HL-60 (cell line): ENCODE results near the gene PSMD12.
"Not testable (repeated sequence)": the region's sequence is repeated elsewhere in the genome, so short reads cannot be mapped to it uniquely, and the experiment has no call there.

ENCODE experiments used
- DNase-seq, 2 experiments: peaks; one replicate each; pipeline ENCODE4 v3.0.0-alpha.2; 2010 to 2020; ENCODE audit warnings: low read depth in 1 of 2, low spot score in 1 of 2
- H3K27ac ChIP-seq: fragments of 250-450 bp; sonication (Bioruptor Pico); replicated peaks from 2 replicates; pipeline ENCODE4 v1.5.1; 2020; ENCODE audit warnings: mild to moderate bottlenecking, moderate library complexity
- H3K27me3 ChIP-seq: fragments of 250-450 bp; sonication (Bioruptor Pico); 2 replicates; pipeline ENCODE4 v1.5.1; 2021; ENCODE audit warnings: mild to moderate bottlenecking, moderate library complexity; ENCODE audit not compliant: insufficient read depth, poor library complexity, severe bottlenecking
- H3K4me3 ChIP-seq: replicated peaks from 2 replicates; pipeline ENCODE4 v1.5.1; 2011; ENCODE audit warnings: mild to moderate bottlenecking, control low read depth, low read length; ENCODE audit not compliant: insufficient read depth
- GABPA ChIP-seq: IDR thresholded peaks from 2 replicates; pipeline ENCODE4 v1.6.1; 2012; ENCODE audit warnings: low read depth
- POLR2AphosphoS5 ChIP-seq: IDR thresholded peaks from 2 replicates; pipeline ENCODE4 v1.6.1; 2012; ENCODE audit warnings: low read depth
- SPI1 ChIP-seq: IDR thresholded peaks from 2 replicates; pipeline ENCODE4 v1.6.1; 2012; ENCODE audit warnings: low read depth, mild to moderate bottlenecking, borderline replicate concordance
- TF ChIP-seq, protein P1 (sequence below): IDR thresholded peaks from 2 replicates; pipeline ENCODE4 v1.6.1; 2012; ENCODE audit warnings: low read depth; ENCODE audit not compliant: insufficient replicate concordance
- TF ChIP-seq, protein P2 (sequence below): IDR thresholded peaks from one replicate; pipeline ENCODE4 v1.5.1; 2011; ENCODE audit warnings: low read length, control low read depth, inconsistent platforms; ENCODE audit not compliant: insufficient read depth

The PSMD12 gene

DNA sequence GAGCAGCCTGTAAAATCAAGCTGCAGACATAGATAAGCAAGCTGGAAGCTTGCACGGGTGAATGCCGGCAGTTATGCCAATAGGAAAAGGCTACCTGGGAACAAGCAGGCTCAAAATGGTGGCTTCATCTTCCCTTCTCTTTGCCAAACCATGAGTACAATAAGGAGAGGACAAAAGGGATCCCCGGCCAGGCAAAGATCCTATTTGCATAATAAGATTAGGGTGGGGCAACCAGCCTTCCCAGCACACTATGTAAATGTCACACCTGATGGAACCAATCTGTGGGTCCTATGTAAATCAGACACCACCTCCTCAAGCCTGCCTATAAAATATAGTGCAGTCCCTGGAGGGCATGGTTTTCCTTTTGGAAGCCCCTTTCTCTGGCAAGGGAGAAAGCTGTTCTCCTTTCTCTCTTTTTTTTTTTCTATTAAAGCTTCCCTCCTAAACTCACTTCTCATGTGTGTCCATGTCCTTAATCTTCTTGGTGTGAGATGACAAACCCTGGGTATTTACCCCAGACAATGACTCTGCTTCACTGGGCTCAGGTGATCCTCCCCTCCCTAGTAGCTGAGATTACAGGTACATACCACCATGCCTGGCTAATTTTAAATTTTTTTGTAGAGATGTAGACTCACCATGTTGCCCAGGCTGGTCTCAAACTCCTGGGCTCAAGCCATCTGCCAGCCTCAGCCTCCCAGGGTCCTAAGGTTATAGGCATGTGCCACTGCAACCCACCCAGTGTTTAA lies 44.2 kb downstream of the PSMD12 start:
- H3K4me3 ChIP-seq = no peak overlapping the region
- TF ChIP-seq GABPA (no peak), SPI1 (no peak), POLR2AphosphoS5 (no peak)
- TF ChIP-seq, protein P1, sequence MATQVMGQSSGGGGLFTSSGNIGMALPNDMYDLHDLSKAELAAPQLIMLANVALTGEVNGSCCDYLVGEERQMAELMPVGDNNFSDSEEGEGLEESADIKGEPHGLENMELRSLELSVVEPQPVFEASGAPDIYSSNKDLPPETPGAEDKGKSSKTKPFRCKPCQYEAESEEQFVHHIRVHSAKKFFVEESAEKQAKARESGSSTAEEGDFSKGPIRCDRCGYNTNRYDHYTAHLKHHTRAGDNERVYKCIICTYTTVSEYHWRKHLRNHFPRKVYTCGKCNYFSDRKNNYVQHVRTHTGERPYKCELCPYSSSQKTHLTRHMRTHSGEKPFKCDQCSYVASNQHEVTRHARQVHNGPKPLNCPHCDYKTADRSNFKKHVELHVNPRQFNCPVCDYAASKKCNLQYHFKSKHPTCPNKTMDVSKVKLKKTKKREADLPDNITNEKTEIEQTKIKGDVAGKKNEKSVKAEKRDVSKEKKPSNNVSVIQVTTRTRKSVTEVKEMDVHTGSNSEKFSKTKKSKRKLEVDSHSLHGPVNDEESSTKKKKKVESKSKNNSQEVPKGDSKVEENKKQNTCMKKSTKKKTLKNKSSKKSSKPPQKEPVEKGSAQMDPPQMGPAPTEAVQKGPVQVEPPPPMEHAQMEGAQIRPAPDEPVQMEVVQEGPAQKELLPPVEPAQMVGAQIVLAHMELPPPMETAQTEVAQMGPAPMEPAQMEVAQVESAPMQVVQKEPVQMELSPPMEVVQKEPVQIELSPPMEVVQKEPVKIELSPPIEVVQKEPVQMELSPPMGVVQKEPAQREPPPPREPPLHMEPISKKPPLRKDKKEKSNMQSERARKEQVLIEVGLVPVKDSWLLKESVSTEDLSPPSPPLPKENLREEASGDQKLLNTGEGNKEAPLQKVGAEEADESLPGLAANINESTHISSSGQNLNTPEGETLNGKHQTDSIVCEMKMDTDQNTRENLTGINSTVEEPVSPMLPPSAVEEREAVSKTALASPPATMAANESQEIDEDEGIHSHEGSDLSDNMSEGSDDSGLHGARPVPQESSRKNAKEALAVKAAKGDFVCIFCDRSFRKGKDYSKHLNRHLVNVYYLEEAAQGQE = no peak
- TF ChIP-seq, protein P2, sequence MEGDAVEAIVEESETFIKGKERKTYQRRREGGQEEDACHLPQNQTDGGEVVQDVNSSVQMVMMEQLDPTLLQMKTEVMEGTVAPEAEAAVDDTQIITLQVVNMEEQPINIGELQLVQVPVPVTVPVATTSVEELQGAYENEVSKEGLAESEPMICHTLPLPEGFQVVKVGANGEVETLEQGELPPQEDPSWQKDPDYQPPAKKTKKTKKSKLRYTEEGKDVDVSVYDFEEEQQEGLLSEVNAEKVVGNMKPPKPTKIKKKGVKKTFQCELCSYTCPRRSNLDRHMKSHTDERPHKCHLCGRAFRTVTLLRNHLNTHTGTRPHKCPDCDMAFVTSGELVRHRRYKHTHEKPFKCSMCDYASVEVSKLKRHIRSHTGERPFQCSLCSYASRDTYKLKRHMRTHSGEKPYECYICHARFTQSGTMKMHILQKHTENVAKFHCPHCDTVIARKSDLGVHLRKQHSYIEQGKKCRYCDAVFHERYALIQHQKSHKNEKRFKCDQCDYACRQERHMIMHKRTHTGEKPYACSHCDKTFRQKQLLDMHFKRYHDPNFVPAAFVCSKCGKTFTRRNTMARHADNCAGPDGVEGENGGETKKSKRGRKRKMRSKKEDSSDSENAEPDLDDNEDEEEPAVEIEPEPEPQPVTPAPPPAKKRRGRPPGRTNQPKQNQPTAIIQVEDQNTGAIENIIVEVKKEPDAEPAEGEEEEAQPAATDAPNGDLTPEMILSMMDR = no peak
- no peak overlapping the region for H3K27ac ChIP-seq
- H3K27me3 ChIP-seq = no peaks in the 10 kb centered on the region
- no peak for DNase-seq

DNA sequence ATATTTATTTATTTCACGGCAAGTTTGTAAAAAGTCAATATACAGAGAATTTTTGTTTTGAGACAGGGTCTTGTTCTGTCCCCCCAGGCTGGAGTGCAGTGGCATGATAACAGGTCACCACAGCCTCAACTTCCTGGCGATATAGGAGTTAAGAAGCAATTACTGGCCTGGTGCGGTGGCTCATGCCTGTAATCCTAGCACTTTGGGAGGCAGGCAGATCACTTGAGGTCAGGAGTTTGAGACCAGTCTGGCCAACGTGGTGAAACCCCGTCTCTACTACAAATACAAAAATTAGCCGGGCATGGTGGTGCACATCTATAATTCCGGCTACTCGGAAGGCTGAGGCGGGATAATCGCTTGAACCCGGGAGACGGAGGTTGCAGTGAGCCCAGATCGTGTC lies 44.9 kb downstream of the PSMD12 start:
- not testable (repeated sequence) for DNase-seq

DNA sequence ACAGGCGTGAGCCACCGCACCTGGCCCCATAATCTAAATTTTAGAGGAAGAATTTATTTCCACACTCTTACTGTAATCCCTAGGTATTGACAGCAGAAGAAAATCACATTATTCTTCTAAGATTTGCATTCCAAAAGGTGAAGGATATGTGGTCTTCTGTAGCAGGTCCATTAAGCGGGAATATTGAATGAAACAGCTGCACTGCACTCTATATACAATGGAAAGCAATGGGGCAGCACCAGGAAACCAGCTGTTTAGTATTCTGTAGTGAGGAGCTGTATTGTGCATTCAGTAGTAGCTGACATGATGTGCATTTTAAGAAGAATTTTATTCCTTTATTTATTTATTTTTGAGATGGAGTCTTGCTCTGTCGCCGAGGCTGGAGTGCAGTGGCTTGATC lies 49.6 kb downstream of the PSMD12 start:
- Histone ChIP-seq H3K27me3 (no peaks in the 10 kb centered on the region), H3K27ac (no peak overlapping the region), H3K4me3 (no peak overlapping the region)
- TF ChIP-seq, protein P2 = no peak
- no peak for TF ChIP-seq GABPA
- no peak for TF ChIP-seq POLR2AphosphoS5
- no peak for TF ChIP-seq SPI1
- no peak for DNase-seq

More for the DNA sequence above, 44.9 kb downstream of the PSMD12 start:
- not testable (repeated sequence) for H3K27me3 ChIP-seq, H3K27ac ChIP-seq, H3K4me3 ChIP-seq

DNA sequence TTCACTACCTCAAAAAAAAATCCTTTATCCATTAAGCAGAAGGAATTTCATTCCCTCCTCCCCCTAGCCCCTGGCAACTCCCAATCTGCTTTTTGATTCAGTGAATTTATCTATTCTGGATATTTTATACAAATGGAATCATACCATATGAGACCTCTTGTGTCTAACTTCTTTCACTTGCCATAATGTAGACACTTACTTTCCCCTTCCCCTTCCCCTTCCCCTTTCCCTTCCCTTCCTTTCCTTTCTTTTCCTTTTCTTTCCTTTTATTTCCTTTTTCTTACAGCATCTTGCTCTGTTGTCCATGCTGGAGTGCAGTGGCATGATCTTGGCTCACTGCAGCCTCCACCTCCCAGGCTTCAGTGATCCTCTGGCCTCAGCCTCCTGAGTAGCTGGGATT lies 50.5 kb downstream of the PSMD12 start:
- no peaks in the 10 kb centered on the region for H3K27me3 ChIP-seq
- H3K4me3 ChIP-seq = no peak overlapping the region
- no peak for TF ChIP-seq GABPA
- no peak for TF ChIP-seq POLR2AphosphoS5
- TF ChIP-seq, protein P2 = no peak
- TF ChIP-seq SPI1 = no peak
- TF ChIP-seq, protein P1 = no peak
- no peak overlapping the region; the same call in 1 of the 2 replicates for H3K27ac ChIP-seq
- DNase-seq = no peak
